K562 (cell line): Measurements from ENCODE around the gene C15orf61. TPM values are rescaled to one million over a fixed set of nuclear protein-coding genes. Genes with fewer than 3 reads are reported as not detected.

ENCODE experiments used
- ATAC-seq: fragments of 200-7000 bp; cut with Tn5 transposase; 3 replicates; pipeline ENCODE4 v1.9.1; 2020; ENCODE audit warnings: moderate library complexity
- BruUV-seq: library from RNA; stranded (reverse); fragments of 400-500 nt; replicated peaks from 2 replicates; lab custom pipeline; 2021; lab: Mats Ljungman, UMichigan
- CTCF ChIA-PET: fragments of 300-600 bp; formaldehyde crosslinking; extraction: SDS; loops from one replicate; lab custom pipeline; 2021; ENCODE audit warnings: low intra/inter-chr PET ratio; lab: Yijun Ruan, JAX
- POLR2A ChIA-PET: fragments of 300-600, 350-650 bp; sonication (Branson Sonifier 250); formaldehyde crosslinking; extraction: SDS; loops from one replicate; lab custom pipeline; 2021; ENCODE audit warnings: antibody characterized with exemption, inconsistent platforms; lab: Yijun Ruan, JAX
- DNase-seq, 4 experiments: peaks; one replicate each; pipeline versions ENCODE4 v3.0.0 to v3.0.0-alpha.2; 2011 to 2018; ENCODE audit warnings: low spot score in 3 of 4, mixed read lengths in 3 of 4; ENCODE audit errors: extremely low read depth in 1 of 4
- FAIRE-seq: peaks from 2 replicates; lab custom pipeline; 2011; peaks lifted over from hg19 to GRCh38; lab: Jason Lieb, UNC
- H2AFZ ChIP-seq: 2 replicates; pipeline ENCODE4 v1.6.0; 2011; ENCODE audit warnings: low read depth, low read length, control low read depth, inconsistent platforms
- H3K27ac ChIP-seq: fragments of 200-600 bp; 3 replicates; pipeline ENCODE4 v1.8.0; 2011; ENCODE audit warnings: low read depth, mild to moderate bottlenecking, control low read depth, inconsistent platforms, low read length, moderate library complexity, mixed read lengths; ENCODE audit errors: extremely low read depth
- H3K27me3 ChIP-seq, 2 experiments: fragments of 300-600 bp in 1 of 2; 2 replicates in 1 of 2; 3 replicates in 1 of 2; pipeline versions ENCODE4 v1.6.0 to v1.8.0; 2011; ENCODE audit warnings: inconsistent platforms in 2 of 2, low read length in 2 of 2, mild to moderate bottlenecking in 1 of 2, mixed read lengths in 1 of 2, moderate library complexity in 1 of 2; ENCODE audit not compliant: control insufficient read depth in 2 of 2, insufficient read depth in 2 of 2
- H3K36me3 ChIP-seq: fragments of 300-600 bp; 3 replicates; pipeline ENCODE4 v1.8.0; 2011; ENCODE audit warnings: mild to moderate bottlenecking, low read length, inconsistent platforms; ENCODE audit not compliant: control insufficient read depth, insufficient read depth
- H3K4me1 ChIP-seq, 2 experiments: fragments of 200-600 bp in 1 of 2; replicated peaks in 1 of 2; 2 replicates in 1 of 2; 3 replicates in 1 of 2; pipeline versions ENCODE4 v1.5.1 to v1.8.0; 2011; ENCODE audit warnings: inconsistent platforms in 2 of 2, low read length in 2 of 2, mild to moderate bottlenecking in 1 of 2, mixed read lengths in 1 of 2, moderate library complexity in 1 of 2; ENCODE audit not compliant: control insufficient read depth in 2 of 2, insufficient read depth in 2 of 2
- H3K4me2 ChIP-seq: 2 replicates; pipeline ENCODE4 v1.6.1; 2011; ENCODE audit warnings: low read length, control low read depth, inconsistent platforms, mixed read lengths; ENCODE audit not compliant: insufficient read depth
- H3K4me3 ChIP-seq: fragments of 200-600 bp; sonication (generic), shearing (Covaris generic); 2 replicates; pipeline ENCODE4 v1.5.1; 2016; ENCODE audit warnings: control low read depth, inconsistent platforms
- H3K79me2 ChIP-seq: fragments of 200-600 bp; 3 replicates; pipeline ENCODE4 v1.8.0; 2011; ENCODE audit warnings: low read length, inconsistent platforms; ENCODE audit not compliant: control insufficient read depth, insufficient read depth
- H3K9ac ChIP-seq, 2 experiments: 2 replicates each; pipeline versions ENCODE4 v1.6.0 to v1.6.1; 2011; ENCODE audit warnings: low read depth in 2 of 2, low read length in 2 of 2, control low read depth in 1 of 2, inconsistent platforms in 1 of 2, mild to moderate bottlenecking in 1 of 2, mixed read lengths in 1 of 2; ENCODE audit not compliant: insufficient read depth in 1 of 2
- H3K9me1 ChIP-seq: one replicate; pipeline ENCODE4 v1.6.0; 2011; ENCODE audit warnings: inconsistent platforms, mild to moderate bottlenecking, low read length, moderate library complexity; ENCODE audit not compliant: control insufficient read depth, insufficient read depth
- H3K9me3 ChIP-seq: replicated peaks from 2 replicates; pipeline ENCODE4 v1.5.1; 2011; ENCODE audit warnings: low read depth, low read length, inconsistent platforms; ENCODE audit not compliant: control insufficient read depth, insufficient read depth
- H4K20me1 ChIP-seq: replicated peaks from 2 replicates; pipeline ENCODE4 v1.6.1; 2011; ENCODE audit warnings: low read length, inconsistent platforms, mixed read lengths; ENCODE audit not compliant: control insufficient read depth, insufficient read depth
- CREM ChIP-seq: IDR thresholded peaks from 2 replicates; pipeline ENCODE4 v1.6.1; 2014; ENCODE audit warnings: antibody characterized with exemption, low read depth
- ETV5 ChIP-seq: sonication (generic); formaldehyde crosslinking; IDR thresholded peaks from 2 replicates; pipeline ENCODE4 v1.4.0; 2020; ENCODE audit warnings: low read depth, mild to moderate bottlenecking, missing genetic modification reagents
- GTF3C2 ChIP-seq: IDR thresholded peaks from 3 replicates; pipeline ENCODE4 v1.6.1; 2011; ENCODE audit warnings: borderline replicate concordance, mild to moderate bottlenecking, moderate library complexity; ENCODE audit not compliant: insufficient read length; ENCODE audit errors: extremely low read depth
- NFXL1 ChIP-seq: fragments of 450-650 bp; formaldehyde crosslinking; IDR thresholded peaks from 2 replicates; pipeline ENCODE4 v1.4.0; 2021; ENCODE audit warnings: mild to moderate bottlenecking
- RNF219 ChIP-seq: fragments of 250-450 bp; sonication (Bioruptor Pico); IDR thresholded peaks from 2 replicates; pipeline ENCODE4 v1.5.0; 2022; ENCODE audit warnings: mild to moderate bottlenecking
- ZNF282 ChIP-seq: sonication (generic); formaldehyde crosslinking; IDR thresholded peaks from 2 replicates; pipeline ENCODE4 v1.8.1; 2023; ENCODE audit warnings: missing genetic modification reagents
- ZNF318 ChIP-seq, 2 experiments: fragments of 450-650 bp; IDR thresholded peaks; 2 replicates each; pipeline ENCODE4 v1.6.1; 2016; ENCODE audit warnings: mild to moderate bottlenecking in 2 of 2, borderline replicate concordance in 1 of 2, low read depth in 1 of 2, moderate library complexity in 1 of 2
- WGBS: fragments of 100-300 bp; shearing (Covaris generic); methylation state at CpG from one replicate; pipeline ENCODE4 v1.1.6; 2016; ENCODE audit warnings: low coverage, mixed read lengths; ENCODE audit not compliant: insufficient coverage; ENCODE audit errors: missing lambda C conversion rate; 5-methylcytosine and 5-hydroxymethylcytosine counted together
- in situ Hi-C: fragments of 300-500 bp; cut with MboI; formaldehyde crosslinking; loops from 4 replicates; pipeline ENCODE4 v1.15.0; 2018; ENCODE audit warnings: inconsistent platforms, mixed read lengths
- intact Hi-C: fragments of 100-400 bp; cut with micrococcal nuclease; formaldehyde crosslinking; loops from 2 replicates; pipeline ENCODE4 v1.14.2; 2022
- polyA plus RNA-seq, 8 experiments: library from polyadenylated mRNA; depleted of rRNA in 4 of 8; stranded (reverse) in 5 of 8; unstranded in 3 of 8; fragments of >200 nt; fragmentation: Nextera tagmentation in 2 of 8; fragmentation: Illumina TruSeq in 1 of 8; extraction: Ambion mirVana in 2 of 8; extraction: Trizol in 1 of 8; gene quantifications; 2 replicates each; pipeline versions ENCODE4 v1.2.1 to v1.2.3, GENCODE V29; 2011 to 2014; ENCODE audit warnings: inconsistent platforms in 1 of 8, missing spikeins in 1 of 8
- total RNA-seq, 7 experiments: library from RNA; depleted of rRNA in 6 of 7; stranded (reverse); fragments of >200 nt in 6 of 7; fragmentation: Illumina TruSeq in 2 of 7; extraction: Trizol in 2 of 7; gene quantifications; 2 replicates each; pipeline versions ENCODE4 v1.2.1 to v1.2.3, GENCODE V29; 2011 to 2021; ENCODE audit warnings: low replicate concordance in 1 of 7

Gene C15orf61
- total and polyA plus RNA-seq, 9 of the 15 experiments (the other 6 are each of a cell fraction or from before 2014, with no cell fraction given), result 1.6 to 10.5 (median 4.3) TPM

GRCh38 chr15:67571648-67572415, 50.9 kb downstream of the C15orf61 start:
- no peak overlapping the region for H2AFZ ChIP-seq
- no peaks in the 10 kb centered on the region for H3K9me3 ChIP-seq
- H3K9me1 ChIP-seq, result no peaks in the 10 kb centered on the region
- H4K20me1 ChIP-seq, result no peaks in the 10 kb centered on the region
- H3K79me2 ChIP-seq, result no peaks in the 10 kb centered on the region
- FAIRE-seq (no peak), ATAC-seq (no peak), DNase-seq (no peak)
- CTCF ChIA-PET, result no interaction called here
- no peaks in the 10 kb centered on the region; the same call in 2 of the 3 replicates for H3K36me3 ChIP-seq
- 79% methylated on average over 5 of the region's 5 CpGs for WGBS
- no peaks in the 10 kb centered on the region for H3K27me3 ChIP-seq
- POLR2A ChIA-PET, result interaction anchor here (0.6 to 1.4 kb wide), 3 partner anchors 16 to 121 kb away, joined by 3 to 4 read pairs (median 3); no protein-coding TSS in a partner anchor
- no peak overlapping the region for H3K4me3 ChIP-seq
- no peak overlapping the region for H3K27ac ChIP-seq
- no peaks in the 10 kb centered on the region for H3K4me1 ChIP-seq
- intact Hi-C loops, result no loop called here
- no peak overlapping the region for H3K9ac ChIP-seq
- in situ Hi-C loops, result no loop called here
- no TSS peak for BruUV-seq
- H3K4me2 ChIP-seq, result no peak overlapping the region
- TF ChIP-seq ZNF282 (CRISPR knock-in tag) (no peak), ETV5 (CRISPR knock-in tag) (no peak), GTF3C2 (no peak), CREM (no peak), ZNF318 (IDR thresholded peaks at IDR 0.05; ENCODE audit: borderline replicate concordance in 1 of 2, low read depth in 1 of 2) (no peak), NFXL1 (CRISPR knock-in tag) (no peak), RNF219 (no peak)
